HL-60 (cell line): ENCODE measurements around the gene VIPR2.

Experiments
- DNase-seq, 2 experiments: peaks; one replicate each; pipeline ENCODE4 v3.0.0-alpha.2; 2010 to 2020; ENCODE audit warnings: low read depth in 1 of 2, low spot score in 1 of 2
- H3K27ac ChIP-seq: fragments of 250-450 bp; sonication (Bioruptor Pico); replicated peaks from 2 replicates; pipeline ENCODE4 v1.5.1; 2020; ENCODE audit warnings: mild to moderate bottlenecking, moderate library complexity
- H3K27me3 ChIP-seq: fragments of 250-450 bp; sonication (Bioruptor Pico); 2 replicates; pipeline ENCODE4 v1.5.1; 2021; ENCODE audit warnings: mild to moderate bottlenecking, moderate library complexity; ENCODE audit not compliant: insufficient read depth, poor library complexity, severe bottlenecking
- H3K4me3 ChIP-seq: replicated peaks from 2 replicates; pipeline ENCODE4 v1.5.1; 2011; ENCODE audit warnings: mild to moderate bottlenecking, control low read depth, low read length; ENCODE audit not compliant: insufficient read depth
- GABPA ChIP-seq: IDR thresholded peaks from 2 replicates; pipeline ENCODE4 v1.6.1; 2012; ENCODE audit warnings: low read depth
- POLR2AphosphoS5 ChIP-seq: IDR thresholded peaks from 2 replicates; pipeline ENCODE4 v1.6.1; 2012; ENCODE audit warnings: low read depth
- SPI1 ChIP-seq: IDR thresholded peaks from 2 replicates; pipeline ENCODE4 v1.6.1; 2012; ENCODE audit warnings: low read depth, mild to moderate bottlenecking, borderline replicate concordance
- TF ChIP-seq, protein P1 (sequence below): IDR thresholded peaks from one replicate; pipeline ENCODE4 v1.5.1; 2011; ENCODE audit warnings: low read length, control low read depth, inconsistent platforms; ENCODE audit not compliant: insufficient read depth
- TF ChIP-seq, protein P2 (sequence below): IDR thresholded peaks from 2 replicates; pipeline ENCODE4 v1.6.1; 2012; ENCODE audit warnings: low read depth; ENCODE audit not compliant: insufficient replicate concordance

Gene VIPR2

DNA sequence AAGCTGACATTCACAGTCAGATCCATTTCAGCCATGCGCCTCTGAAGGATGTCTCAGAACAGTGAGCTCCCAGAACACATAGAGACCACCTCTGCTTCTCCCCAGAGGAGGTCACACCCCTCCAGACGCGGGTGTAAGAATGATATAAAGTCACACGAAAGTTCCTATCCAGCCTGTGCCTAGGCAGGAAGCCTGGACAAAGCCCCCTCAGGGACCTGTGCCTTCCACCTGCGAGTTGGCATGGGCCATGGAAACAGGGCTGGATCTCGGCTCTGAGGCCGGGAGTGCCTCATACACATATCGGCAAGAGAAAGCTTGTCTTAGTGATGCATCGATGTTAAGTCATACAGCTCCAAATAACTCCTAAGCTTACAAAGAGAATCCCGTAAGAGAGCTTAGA, 5.0 kb downstream of the VIPR2 start:
- Histone ChIP-seq H3K27ac (no peak overlapping the region), H3K27me3 (peaks cover 24% of the 10 kb centered on the region), H3K4me3 (no peak overlapping the region)
- TF ChIP-seq GABPA (no peak), SPI1 (no peak)
- TF ChIP-seq, protein P1, sequence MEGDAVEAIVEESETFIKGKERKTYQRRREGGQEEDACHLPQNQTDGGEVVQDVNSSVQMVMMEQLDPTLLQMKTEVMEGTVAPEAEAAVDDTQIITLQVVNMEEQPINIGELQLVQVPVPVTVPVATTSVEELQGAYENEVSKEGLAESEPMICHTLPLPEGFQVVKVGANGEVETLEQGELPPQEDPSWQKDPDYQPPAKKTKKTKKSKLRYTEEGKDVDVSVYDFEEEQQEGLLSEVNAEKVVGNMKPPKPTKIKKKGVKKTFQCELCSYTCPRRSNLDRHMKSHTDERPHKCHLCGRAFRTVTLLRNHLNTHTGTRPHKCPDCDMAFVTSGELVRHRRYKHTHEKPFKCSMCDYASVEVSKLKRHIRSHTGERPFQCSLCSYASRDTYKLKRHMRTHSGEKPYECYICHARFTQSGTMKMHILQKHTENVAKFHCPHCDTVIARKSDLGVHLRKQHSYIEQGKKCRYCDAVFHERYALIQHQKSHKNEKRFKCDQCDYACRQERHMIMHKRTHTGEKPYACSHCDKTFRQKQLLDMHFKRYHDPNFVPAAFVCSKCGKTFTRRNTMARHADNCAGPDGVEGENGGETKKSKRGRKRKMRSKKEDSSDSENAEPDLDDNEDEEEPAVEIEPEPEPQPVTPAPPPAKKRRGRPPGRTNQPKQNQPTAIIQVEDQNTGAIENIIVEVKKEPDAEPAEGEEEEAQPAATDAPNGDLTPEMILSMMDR, result no peak
- TF ChIP-seq, protein P2, sequence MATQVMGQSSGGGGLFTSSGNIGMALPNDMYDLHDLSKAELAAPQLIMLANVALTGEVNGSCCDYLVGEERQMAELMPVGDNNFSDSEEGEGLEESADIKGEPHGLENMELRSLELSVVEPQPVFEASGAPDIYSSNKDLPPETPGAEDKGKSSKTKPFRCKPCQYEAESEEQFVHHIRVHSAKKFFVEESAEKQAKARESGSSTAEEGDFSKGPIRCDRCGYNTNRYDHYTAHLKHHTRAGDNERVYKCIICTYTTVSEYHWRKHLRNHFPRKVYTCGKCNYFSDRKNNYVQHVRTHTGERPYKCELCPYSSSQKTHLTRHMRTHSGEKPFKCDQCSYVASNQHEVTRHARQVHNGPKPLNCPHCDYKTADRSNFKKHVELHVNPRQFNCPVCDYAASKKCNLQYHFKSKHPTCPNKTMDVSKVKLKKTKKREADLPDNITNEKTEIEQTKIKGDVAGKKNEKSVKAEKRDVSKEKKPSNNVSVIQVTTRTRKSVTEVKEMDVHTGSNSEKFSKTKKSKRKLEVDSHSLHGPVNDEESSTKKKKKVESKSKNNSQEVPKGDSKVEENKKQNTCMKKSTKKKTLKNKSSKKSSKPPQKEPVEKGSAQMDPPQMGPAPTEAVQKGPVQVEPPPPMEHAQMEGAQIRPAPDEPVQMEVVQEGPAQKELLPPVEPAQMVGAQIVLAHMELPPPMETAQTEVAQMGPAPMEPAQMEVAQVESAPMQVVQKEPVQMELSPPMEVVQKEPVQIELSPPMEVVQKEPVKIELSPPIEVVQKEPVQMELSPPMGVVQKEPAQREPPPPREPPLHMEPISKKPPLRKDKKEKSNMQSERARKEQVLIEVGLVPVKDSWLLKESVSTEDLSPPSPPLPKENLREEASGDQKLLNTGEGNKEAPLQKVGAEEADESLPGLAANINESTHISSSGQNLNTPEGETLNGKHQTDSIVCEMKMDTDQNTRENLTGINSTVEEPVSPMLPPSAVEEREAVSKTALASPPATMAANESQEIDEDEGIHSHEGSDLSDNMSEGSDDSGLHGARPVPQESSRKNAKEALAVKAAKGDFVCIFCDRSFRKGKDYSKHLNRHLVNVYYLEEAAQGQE, result no peak
- no peak for DNase-seq

DNA sequence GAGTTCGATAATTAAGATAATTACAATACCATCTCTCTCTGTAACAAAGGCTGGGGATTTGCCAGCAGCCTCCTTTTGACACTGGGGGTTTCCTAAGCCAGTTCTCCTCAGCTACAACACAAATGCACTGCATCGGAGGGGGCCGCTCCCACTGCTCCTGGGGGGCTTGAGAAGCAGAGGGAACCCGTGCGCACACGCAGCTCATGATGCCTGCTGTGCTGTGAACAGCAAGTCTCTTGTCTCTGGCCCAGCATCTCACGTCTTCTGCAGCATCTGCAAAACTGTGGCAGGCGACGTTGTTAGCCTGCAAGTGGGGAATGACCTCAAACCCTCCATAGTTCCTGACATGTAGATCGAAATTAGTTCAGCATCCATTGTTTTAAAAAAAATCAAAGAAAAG, 5.5 kb downstream of the VIPR2 start:
- DNase-seq, result no peak
- H3K27me3 ChIP-seq, result peaks cover 21% of the 10 kb centered on the region
- no peak overlapping the region for H3K27ac ChIP-seq
- no peak overlapping the region for H3K4me3 ChIP-seq
- TF ChIP-seq, protein P2, result no peak
- TF ChIP-seq SPI1 (no peak), POLR2AphosphoS5 (no peak), GABPA (no peak)
- TF ChIP-seq, protein P1, result no peak

DNA sequence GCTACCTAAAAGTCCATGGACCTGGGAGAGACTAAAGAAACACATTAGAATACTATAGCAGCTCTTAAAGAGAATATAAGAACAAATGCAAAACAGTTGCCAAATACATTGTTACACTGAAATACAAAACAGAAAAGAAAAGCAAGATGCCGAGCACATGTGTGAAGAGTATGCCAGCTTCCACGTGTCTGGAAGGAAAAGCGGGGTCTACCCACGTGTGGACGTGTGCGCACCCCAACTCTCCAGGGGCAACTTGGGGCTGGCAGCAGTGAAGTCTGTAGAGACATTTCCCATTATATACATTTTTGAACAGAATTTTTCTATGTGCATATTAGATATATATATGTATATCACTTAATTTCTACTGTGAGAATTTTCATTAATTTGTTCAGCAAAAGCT, 6.2 kb downstream of the VIPR2 start:
- no peak for DNase-seq
- TF ChIP-seq POLR2AphosphoS5 (no peak), SPI1 (no peak)
- TF ChIP-seq, protein P1, result no peak
- Histone ChIP-seq H3K4me3 (no peak overlapping the region), H3K27ac (no peak overlapping the region), H3K27me3 (peaks cover 14% of the 10 kb centered on the region)

DNA sequence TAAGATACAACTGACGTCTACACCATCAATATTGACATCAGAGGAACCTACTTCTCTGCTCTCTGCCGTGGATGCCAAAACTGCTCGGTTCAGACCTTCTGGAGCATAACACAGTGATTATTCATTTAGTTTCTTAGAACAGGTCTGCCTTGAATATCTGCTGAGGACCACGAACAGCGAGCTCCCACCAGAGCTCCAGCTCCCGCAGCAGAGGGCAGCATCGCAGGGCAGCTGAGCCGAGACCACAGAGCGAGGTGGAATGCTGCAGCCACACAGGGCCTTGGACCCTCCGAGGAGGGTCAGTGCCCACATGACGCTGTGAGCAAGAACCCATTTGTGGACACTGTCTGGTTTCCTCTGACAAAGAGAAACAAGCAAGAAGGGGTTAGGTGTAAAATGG, 6.8 kb downstream of the VIPR2 start:
- no peak overlapping the region for H3K4me3 ChIP-seq
- no peak for DNase-seq
- H3K27me3 ChIP-seq, result peaks cover 8% of the 10 kb centered on the region
- H3K27ac ChIP-seq, result no peak overlapping the region
- no peak for TF ChIP-seq SPI1
- TF ChIP-seq, protein P2, result no peak
- no peak for TF ChIP-seq GABPA
- TF ChIP-seq, protein P1, result no peak
- no peak for TF ChIP-seq POLR2AphosphoS5
